GM12801 (cell line): Measurements from ENCODE around the gene QSOX1.

Source experiments
- TF ChIP-seq, protein P1 (sequence below): IDR thresholded peaks from one replicate; pipeline ENCODE4 v1.5.1; 2011; ENCODE audit warnings: control low read depth; ENCODE audit not compliant: insufficient read length; ENCODE audit errors: extremely low read depth

QSOX1 gene

DNA sequence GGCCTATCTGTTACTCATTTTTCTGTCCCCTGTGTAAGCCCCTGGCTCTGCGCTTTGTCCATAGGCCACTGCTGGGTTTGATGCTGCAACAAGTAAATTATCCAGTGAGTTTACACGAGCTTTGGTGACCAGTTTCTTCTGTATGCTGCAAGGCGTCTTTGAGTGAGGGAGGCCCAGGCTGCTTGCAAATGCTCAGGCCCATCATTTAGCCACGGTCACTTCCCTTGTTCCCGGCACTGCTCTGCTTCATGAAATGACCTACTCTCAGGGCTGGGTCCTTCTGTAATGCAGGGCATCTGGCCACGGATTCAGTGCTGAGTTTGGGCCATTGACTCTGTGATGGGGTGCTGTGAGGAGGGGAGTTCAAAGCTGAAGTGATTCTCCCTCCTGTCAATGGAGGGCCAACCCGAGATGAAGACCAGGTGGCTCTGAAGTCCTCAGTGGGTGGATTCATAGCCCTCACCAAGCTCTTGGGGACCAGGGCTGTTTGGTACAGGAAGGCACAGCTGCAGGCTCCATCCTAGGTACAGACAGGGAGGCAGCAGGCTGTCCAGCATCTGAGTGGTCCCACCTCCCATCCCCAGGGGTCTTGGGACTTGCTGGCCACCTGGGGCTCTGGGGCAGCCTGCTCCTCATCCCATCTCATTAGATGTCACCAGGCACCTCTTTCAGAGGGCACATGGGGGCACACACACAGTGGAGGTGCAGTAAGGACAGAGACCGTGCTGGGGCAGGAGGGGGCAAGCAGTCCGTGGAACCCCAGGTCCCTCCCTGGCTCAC, 97.0 kb downstream of the QSOX1 start:
- TF ChIP-seq, protein P1, sequence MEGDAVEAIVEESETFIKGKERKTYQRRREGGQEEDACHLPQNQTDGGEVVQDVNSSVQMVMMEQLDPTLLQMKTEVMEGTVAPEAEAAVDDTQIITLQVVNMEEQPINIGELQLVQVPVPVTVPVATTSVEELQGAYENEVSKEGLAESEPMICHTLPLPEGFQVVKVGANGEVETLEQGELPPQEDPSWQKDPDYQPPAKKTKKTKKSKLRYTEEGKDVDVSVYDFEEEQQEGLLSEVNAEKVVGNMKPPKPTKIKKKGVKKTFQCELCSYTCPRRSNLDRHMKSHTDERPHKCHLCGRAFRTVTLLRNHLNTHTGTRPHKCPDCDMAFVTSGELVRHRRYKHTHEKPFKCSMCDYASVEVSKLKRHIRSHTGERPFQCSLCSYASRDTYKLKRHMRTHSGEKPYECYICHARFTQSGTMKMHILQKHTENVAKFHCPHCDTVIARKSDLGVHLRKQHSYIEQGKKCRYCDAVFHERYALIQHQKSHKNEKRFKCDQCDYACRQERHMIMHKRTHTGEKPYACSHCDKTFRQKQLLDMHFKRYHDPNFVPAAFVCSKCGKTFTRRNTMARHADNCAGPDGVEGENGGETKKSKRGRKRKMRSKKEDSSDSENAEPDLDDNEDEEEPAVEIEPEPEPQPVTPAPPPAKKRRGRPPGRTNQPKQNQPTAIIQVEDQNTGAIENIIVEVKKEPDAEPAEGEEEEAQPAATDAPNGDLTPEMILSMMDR: no peak

DNA sequence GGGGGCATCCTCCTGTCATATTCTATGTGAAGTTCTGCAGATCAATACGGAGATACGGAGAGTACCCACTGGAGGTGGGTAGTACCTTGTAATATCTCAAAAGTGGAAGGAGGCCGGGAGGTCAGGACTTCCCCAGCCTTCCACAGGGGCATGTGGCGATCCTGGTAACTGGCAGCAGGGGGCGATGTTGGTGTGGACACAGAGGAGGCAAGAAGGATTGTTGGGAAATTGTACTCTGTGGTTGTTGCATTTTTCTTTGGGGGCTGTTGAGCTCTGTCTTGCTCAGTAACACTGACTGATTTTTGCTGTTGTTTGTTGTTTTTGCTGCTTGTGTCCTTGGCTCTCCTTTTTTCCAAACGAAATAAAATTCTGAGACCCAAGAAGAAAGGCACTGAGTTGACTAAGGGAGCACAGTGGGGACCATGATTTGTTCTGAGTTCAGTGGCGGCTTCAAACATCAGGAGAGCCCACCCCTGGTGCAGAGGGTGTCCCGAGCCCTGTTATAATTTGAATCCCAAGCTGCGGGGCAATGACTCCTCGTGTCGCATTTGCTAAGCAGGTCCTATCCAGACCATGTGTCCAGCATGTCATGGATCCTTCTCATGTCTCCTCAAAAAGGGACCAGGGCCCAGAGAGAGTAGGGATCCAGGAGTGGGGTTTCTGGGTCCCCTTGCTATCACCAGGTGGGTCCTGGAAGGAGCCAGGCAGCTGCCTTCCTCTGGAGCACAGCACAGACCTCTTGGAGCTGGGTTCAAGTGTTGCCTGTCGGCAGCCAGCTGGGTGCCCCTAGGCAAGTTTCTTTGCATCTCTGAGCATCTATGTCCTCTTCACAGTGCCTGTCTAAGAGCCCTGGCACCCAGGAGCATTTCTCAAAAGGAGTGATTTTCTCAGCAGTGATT, 98.2 kb downstream of the QSOX1 start:
- TF ChIP-seq, protein P1: no peak
